ENCODE data around the gene CTXND1.
"Not testable (repeated sequence)": the region's sequence is repeated elsewhere in the genome, so short reads cannot be mapped to it uniquely, and the experiment has no call there.

The CTXND1 gene

DNA sequence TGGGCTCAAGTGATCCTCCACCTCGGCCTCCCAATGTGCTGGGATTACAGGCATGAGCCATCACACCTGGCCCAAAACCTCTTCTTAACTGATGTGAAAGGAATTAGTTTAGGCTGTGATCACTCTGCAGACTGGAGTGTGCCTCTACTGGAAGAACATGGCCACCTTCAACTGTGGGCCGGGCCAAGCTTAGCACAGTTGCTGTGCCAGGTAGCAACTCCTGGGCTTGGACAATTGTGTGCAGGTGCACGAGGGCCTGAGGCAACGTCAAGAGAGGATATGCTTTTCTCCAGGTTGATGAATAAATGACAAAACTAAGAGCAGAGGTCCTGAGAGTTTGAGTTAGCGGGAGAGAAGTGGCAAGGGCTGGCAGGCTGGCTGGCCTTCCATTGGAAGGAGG is 92.7 kb downstream of the CTXND1 start:
- DNase-seq (ENCODE audit: low read depth): no peak

DNA sequence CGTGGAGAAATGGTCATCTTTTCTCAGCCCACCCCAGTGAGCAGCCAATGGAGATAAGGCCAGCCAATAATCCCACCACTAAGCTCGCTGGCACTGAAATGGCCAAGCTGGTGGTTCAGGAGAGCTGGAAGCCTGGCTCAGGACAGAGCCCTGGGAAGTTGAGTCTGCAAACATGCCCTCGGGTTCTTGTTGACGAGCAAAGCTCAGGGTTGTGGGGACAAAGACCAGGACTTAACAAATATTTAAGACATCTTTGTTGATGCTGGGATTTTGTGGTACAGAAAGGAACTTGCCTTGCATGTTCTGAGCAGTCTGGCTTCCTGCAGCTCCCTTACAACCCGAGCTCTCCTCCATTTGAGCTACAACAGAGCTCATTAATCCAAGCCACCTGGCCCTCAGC is 94.8 kb downstream of the CTXND1 start:
- no peak for DNase-seq (ENCODE audit: low read depth)

DNA sequence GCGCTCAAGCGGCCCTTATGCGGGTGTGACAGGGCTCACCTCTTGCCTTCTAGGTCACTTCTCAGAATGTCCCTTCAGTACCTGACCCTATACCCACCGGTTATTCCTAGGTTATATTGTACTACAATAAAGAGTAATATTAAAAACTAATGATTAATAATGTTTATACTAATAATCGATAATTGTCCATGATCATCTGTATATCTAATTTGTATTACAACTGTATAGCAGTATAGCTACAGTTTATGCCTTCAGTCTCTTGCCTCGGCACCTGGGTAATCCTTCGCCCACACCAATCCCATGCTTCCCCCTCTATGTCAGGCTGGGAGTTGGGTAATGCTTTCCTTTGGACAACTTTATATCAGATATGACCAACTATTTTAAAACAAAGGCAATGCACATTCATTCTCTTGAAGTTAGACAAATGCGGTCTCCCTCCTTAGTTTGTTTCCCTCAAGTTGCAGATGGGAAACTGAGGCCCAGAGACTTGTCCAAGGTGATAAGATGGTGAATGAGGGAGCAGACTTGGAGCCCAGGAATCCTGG is 95.8 kb downstream of the CTXND1 start:
- DNase-seq (ENCODE audit: low read depth): no peak

GRCh38 chr15:80155378-80156175 is 96.4 kb downstream of the CTXND1 start:
- not testable (repeated sequence) for DNase-seq (ENCODE audit: low read depth)

DNA sequence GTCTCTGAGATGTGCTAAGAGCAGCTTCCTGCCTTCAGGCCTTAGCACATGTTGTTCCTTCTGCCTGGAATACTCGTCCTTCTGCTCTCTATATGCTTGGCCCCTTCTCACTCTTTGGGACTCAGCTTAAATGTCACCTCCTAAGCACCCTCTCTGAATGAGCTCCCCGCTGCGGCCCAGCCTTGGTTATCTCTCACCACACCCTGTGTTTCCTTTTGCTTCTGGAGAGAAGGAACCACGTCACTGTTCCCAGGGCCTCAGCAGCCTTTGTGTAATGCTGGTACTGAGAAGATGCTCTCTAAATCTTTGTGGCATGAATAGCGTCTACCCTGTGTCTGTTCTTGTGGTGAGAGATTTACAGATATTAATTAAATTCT is 97.0 kb downstream of the CTXND1 start:
- no peak for DNase-seq (ENCODE audit: low read depth)

DNA sequence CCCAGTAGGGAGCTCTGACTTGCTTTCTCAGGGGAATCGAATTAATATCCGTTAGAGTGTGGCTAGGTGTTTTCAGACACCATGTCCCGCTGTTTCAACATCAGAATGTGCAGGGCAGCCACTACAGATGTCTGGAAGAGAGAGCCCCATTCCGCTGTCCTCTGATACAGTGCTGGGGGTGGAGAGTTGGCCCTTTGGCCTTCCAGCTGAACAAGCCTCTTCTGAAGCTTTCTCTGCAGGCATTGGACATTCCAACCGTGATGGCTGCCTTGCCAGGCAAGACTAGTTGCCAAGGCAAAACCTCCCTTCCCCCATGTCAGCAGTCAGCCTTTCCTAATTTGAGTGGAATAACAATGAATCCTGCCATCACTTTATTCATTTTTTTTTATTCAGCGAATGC is 97.7 kb downstream of the CTXND1 start:
- DNase-seq (ENCODE audit: low read depth): no peak

DNA sequence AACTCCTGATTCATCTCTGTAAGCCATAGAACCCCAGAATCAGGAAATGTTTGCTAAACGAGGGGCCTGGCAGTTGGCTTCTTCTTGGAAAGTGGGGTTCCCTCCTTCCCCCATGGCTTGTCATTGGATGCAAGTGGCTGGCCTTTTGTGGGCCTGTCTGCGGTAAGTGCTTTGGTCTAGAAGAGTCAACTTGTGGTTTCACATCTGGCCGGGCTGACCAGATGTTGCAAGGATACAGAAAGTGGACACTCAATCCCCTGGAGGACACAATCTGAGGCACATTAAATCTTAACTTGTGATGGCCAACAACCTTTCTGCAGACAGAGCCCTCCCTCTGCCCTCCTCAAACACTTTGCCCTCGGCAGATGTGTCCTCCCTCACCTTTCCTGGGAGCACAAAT is 98.1 kb downstream of the CTXND1 start:
- no peak for DNase-seq (ENCODE audit: low read depth)

DNA sequence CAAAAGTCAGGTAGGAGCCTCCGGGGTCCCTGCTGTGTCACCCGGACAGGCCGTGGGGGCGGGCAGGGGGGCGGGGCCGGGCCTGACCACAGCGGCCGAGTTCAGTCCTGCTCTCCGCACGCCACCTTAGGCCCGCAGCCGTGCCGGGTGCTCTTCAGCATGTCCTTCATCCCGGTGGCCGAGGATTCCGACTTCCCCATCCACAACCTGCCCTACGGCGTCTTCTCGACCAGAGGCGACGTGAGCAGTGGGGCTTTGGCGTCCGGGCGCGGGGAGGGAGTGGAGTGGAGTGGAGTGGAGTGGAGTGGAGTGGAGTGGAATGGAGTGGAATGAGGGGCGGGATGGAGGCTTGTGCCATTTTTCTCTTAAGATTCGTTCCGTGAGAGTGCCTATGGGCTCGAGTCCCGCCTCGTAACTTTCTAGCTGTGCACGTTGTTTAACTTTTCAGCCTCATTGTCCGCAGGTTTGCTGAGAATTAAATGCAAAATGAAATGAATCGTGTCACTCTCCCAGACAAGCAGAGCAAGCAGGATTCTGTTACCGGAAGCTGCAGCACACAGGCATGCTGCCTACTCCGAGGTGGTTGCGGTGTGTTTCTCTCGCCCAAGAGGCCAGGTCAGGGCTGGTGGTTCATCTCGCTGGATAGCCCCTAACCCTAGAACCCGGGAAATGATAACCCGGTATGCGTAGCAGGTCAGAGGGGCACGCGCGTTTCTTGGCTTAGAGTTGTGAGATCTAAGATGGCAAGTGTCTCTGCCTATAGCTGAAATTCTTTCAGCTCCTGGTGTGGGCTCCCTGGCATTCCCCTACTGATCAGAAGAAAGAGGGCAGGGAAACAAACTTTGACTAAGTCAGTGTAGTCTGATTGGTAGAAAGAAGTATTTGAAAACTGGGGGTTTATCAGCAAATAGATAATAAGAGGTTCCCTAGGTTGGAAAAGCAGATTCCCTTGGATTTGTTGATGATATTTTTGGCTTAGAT is 98.8 kb downstream of the CTXND1 start, which contains the start of gene FAH:
FAH (plus strand) TSS at position 104 of the 981 bp plus-strand sequence; CDS start at position 160, 56 bp downstream.
- no peak for DNase-seq (ENCODE audit: low read depth)

GRCh38 chr15:80152180-80152895 is 99.7 kb downstream of the CTXND1 start:
- DNase-seq (ENCODE audit: low read depth): peak; percentile 79

DNA sequence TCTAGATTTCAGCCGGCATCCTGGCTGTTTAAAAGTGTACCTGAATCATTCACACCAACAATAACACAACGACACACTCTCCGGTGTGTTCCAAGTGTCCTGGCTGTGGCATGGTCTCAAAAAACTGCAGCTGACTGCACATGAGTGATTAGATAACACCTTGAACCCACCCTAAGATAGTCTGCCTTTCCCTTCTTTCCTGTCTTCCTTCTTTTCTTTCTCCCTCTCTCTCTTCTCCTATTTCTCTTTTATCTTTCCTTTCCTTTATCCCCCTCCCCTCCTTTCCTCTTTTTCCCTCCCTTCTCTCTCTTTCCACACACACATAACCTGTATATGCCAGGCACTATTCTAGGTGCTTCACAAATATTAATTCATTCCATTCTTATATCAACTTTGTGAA is 100.4 kb downstream of the CTXND1 start:
- no peak for DNase-seq (ENCODE audit: low read depth)

- DNase-seq (ENCODE audit: low read depth): no peak
These were observed 100.9 kb downstream of the CTXND1 start for GRCh38 chr15:80151148-80151547.
